A673 (cell line): ENCODE results near the gene CNDP1.

Experiments
- CTCF ChIP-seq: fragments of 300-800, 200-600 bp; sonication (generic); conservative IDR thresholded peaks from 2 replicates; pipeline ENCODE4 v1.5.1; 2017; ENCODE audit warnings: low read depth, mild to moderate bottlenecking, antibody characterized with exemption, low read length, moderate library complexity, mixed read lengths
- EZH2 ChIP-seq: fragments of 200-600 bp; sonication (generic); IDR thresholded peaks from 2 replicates; pipeline ENCODE4 v1.6.1; 2017; ENCODE audit warnings: borderline replicate concordance, low read depth, mild to moderate bottlenecking, mixed read lengths, antibody characterized with exemption, low read length; ENCODE audit not compliant: poor library complexity, severe bottlenecking

GRCh38 chr18:74633652-74634352, 99.5 kb downstream of the CNDP1 start:
- TF ChIP-seq CTCF (no peak), EZH2 (no peak)
